Left ventricle myocardium inferior (tissue), 1 donor: Measurements from ENCODE around the gene NSG1. TPM values are rescaled to one million over a fixed set of nuclear protein-coding genes. Genes with fewer than 3 reads are reported as not detected.

Experiments used
- DNase-seq: peaks from one replicate; pipeline ENCODE4 v3.0.0-alpha.2; 2020
- H3K27ac ChIP-seq: fragments of 200-600 bp; replicated peaks from 2 replicates; pipeline ENCODE4 v1.8.0; 2021
- H3K27me3 ChIP-seq: fragments of 200-600 bp; 2 replicates; pipeline ENCODE4 v1.8.0; 2021; ENCODE audit warnings: low read depth
- H3K36me3 ChIP-seq: fragments of 200-600 bp; 2 replicates; pipeline ENCODE4 v1.8.0; 2021
- H3K4me1 ChIP-seq: fragments of 200-600 bp; 2 replicates; pipeline ENCODE4 v1.8.0; 2021
- H3K4me3 ChIP-seq: fragments of 200-600 bp; 2 replicates; pipeline ENCODE4 v1.8.0; 2021; ENCODE audit warnings: mild to moderate bottlenecking, moderate library complexity
- H3K9me3 ChIP-seq: fragments of 200-600 bp; replicated peaks from 2 replicates; pipeline ENCODE4 v1.8.0; 2021
- intact Hi-C: fragments of 100-400 bp; cut with micrococcal nuclease; formaldehyde crosslinking; loops from one replicate; pipeline ENCODE4 v1.11.0; 2022
- total RNA-seq: library from RNA; stranded (reverse); fragmentation: NEBNext Ultra II Directional; extraction: Animal tissue kit (Norgen Biotek cat#: 25700); gene quantifications from one replicate; pipeline ENCODE4 v1.2.1, GENCODE V29; 2021
- TF ChIP-seq, protein P1 (sequence below): fragments of 200-600 bp; IDR thresholded peaks from 2 replicates; pipeline ENCODE4 v1.8.0; 2021; ENCODE audit warnings: antibody characterized with exemption, mild to moderate bottlenecking, borderline replicate concordance
- donor health status: DM: no; HTN: yes; CAD: no; lungs with severe emphysema.

Gene NSG1
- total RNA-seq, 1 donor from 2014 or later, result 14.3 TPM

DNA sequence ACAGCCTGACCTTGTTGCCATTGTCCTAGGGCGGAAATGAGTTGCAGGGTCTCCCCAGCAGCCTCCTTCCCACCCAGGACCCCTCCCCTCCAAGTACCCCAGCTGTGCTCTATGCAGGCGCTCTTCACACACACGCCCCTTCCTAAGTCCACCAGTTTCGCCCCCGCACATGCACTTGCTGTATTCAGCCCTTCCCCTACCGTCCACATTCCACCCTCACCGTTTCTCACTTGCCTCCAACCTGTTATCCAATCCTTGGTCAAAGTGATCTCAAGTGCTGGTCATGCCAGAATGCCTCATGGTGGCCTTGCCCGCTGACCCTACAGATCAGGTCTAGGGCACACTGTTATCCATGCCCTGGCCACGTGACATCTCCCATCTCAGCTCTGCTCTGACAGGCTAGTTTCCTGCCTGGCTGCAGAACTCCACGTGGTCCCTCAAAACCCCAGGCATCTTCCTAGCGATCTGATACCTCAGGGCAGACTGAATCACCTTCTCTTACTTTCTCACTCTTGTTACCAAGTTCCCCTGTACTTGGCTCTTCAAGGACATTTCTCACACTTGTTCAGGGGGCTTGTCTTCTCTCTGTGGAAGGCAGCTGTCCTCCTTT, 39.7 kb downstream of the NSG1 start:
- peaks cover 36% of the 10 kb centered on the region for H3K36me3 ChIP-seq
- H3K27ac ChIP-seq, result no peak overlapping the region
- no peaks in the 10 kb centered on the region for H3K4me1 ChIP-seq
- no peak for DNase-seq
- H3K4me3 ChIP-seq, result no peak overlapping the region
- H3K27me3 ChIP-seq, result no peaks in the 10 kb centered on the region
- no peaks in the 10 kb centered on the region for H3K9me3 ChIP-seq
- intact Hi-C loops, result no loop called here
- TF ChIP-seq, protein P1, sequence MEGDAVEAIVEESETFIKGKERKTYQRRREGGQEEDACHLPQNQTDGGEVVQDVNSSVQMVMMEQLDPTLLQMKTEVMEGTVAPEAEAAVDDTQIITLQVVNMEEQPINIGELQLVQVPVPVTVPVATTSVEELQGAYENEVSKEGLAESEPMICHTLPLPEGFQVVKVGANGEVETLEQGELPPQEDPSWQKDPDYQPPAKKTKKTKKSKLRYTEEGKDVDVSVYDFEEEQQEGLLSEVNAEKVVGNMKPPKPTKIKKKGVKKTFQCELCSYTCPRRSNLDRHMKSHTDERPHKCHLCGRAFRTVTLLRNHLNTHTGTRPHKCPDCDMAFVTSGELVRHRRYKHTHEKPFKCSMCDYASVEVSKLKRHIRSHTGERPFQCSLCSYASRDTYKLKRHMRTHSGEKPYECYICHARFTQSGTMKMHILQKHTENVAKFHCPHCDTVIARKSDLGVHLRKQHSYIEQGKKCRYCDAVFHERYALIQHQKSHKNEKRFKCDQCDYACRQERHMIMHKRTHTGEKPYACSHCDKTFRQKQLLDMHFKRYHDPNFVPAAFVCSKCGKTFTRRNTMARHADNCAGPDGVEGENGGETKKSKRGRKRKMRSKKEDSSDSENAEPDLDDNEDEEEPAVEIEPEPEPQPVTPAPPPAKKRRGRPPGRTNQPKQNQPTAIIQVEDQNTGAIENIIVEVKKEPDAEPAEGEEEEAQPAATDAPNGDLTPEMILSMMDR, result no peak

DNA sequence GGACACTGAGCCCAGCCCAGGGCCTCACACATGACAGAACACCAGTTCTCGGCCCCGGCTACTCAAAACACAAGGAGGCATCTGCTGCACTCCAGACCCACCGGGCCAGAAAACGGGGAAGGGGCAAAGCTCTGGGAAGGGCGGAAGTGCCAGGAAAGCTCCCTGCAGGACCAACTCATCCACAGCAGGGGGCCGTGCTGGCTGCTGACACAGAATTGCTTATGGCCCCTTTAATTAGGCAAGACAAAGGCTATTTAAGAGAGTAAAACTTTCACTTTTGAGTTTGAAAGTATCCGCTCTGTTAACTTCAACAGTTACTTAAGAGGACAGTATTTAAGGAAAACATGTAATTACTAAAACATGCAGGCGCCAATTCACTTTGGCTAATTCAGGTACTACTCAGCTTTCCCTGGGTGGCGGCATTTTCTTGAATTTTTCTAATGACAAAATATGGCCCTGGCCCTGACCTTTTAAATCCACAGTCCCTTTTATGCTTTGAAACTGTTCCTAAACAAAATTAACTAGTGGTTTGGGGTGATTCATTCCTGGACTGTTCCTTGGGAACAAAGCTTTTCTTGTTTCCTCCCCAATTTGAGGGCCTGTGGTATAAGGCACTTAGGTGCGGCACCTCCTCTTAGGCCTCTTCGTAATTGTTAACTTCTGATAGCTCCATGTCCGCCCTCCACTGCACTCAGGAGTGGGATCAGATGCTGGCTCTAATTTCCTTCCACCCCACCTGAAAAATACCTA, 40.4 kb downstream of the NSG1 start:
- no peaks in the 10 kb centered on the region for H3K9me3 ChIP-seq
- no peak overlapping the region for H3K27ac ChIP-seq
- H3K27me3 ChIP-seq, result no peaks in the 10 kb centered on the region
- no peaks in the 10 kb centered on the region for H3K4me1 ChIP-seq
- DNase-seq, result no peak
- TF ChIP-seq, protein P1, result no peak
- intact Hi-C loops, result no loop called here
- no peak overlapping the region for H3K4me3 ChIP-seq
- H3K36me3 ChIP-seq, result peaks cover 35% of the 10 kb centered on the region

DNA sequence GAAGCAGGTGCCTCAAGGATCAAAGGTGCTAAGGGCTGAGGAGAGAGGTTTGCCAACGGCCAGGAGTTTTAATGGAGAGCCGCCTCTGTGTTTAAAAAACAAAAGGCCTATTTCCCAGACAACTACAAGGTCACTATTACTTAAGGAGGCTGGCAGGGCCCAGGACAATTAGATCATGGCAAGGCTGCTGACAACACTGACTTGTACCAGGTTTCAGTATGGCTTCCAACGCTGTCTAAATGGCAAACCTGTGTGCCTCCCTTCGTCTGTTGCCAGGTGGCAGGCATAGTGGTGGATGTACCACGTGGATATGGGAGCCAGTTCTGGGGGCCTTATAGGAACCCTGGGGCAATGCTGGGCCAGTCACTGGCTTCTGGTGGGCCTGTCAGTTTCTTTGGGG, 41.0 kb downstream of the NSG1 start:
- DNase-seq, result no peak
- Histone ChIP-seq H3K27ac (no peak overlapping the region), H3K36me3 (peaks cover 35% of the 10 kb centered on the region), H3K9me3 (no peaks in the 10 kb centered on the region), H3K27me3 (no peaks in the 10 kb centered on the region), H3K4me3 (no peak overlapping the region), H3K4me1 (no peaks in the 10 kb centered on the region)
- intact Hi-C loops, result no loop called here
- TF ChIP-seq, protein P1, result no peak

DNA sequence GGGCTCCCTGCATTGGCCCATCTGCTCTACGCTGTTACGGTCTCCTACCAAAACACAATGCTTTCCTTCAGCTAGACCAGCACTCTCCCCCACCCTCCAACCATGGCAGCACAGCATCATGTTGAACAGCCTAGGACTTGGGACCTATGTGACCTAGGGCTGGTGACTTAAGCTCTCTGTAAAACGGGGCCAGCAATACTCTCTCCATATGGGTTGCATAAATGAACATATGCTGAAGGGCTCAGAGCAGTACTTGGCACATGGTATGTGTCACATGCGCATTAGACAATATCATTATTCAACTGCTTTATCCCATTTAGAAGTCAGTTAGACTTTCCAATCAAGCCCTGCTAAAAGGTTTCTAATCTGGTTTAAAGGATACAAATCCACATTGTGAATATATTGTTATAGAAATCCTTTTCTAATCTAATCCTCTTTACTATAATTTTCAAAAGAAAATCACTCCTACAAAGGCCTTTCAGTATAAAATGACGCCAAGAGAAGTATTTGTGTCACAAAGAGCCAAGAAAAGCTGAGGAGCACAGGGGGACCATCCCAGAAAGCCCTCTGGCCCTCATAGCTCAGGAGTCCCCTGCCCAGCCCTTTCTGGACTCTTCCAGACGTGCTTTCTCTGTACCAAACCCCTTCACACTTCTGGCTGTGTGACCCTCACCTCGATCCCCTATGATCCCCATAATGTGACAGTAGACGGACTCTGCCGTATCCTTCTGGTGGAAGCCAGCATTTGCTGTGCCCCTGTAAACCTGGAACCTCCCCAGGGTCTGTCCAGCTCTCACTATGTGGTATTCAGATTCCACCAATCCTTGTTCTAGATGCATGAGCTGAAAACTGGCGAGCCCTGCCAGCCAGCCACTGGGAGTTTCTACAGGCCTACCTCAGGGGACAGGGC, 42.3 kb downstream of the NSG1 start:
- no peak for DNase-seq
- intact Hi-C loops, result no loop called here
- Histone ChIP-seq H3K4me1 (peaks cover 7% of the 10 kb centered on the region), H3K27ac (no peak overlapping the region), H3K36me3 (peaks cover 36% of the 10 kb centered on the region), H3K9me3 (no peaks in the 10 kb centered on the region), H3K4me3 (no peak overlapping the region), H3K27me3 (no peaks in the 10 kb centered on the region)
- TF ChIP-seq, protein P1, result no peak

DNA sequence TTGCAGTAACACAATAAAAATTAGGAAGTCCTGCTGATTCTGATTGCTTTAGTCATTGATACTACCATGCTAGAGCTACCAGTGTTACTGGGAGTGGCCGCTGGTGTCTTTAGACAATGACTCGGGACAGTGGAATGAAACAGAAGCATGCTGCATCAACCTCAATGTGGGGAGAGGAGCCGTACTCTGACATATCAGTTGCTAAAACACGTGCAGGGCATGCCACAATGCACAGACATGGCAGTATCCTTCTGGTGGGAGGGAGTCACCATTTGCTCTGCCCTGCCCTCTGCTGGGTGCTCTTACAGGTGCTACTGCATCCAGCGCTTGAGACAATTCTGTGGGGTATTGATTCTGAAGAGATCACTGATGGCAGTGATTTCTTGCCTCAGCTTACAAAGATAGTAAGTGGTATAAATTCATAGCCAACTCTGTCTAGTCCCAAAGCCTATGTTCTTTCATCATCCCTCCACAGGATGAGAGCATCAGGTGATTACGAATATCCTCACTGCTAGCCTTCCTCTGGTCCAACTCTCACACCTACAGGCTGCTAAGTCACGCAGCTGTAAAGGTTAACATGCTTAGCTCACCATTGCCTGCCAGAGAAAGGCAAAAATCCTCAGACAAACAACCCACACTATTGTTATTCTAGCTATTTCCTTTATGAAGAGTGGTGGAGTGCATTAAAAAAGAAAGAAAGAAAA, 43.7 kb downstream of the NSG1 start:
- H3K27me3 ChIP-seq, result no peaks in the 10 kb centered on the region
- H3K4me1 ChIP-seq, result peaks cover 8% of the 10 kb centered on the region
- peaks cover 34% of the 10 kb centered on the region for H3K36me3 ChIP-seq
- no peak overlapping the region for H3K4me3 ChIP-seq
- TF ChIP-seq, protein P1, result peak; percentile 62
- no peaks in the 10 kb centered on the region for H3K9me3 ChIP-seq
- no peak for DNase-seq
- no peak overlapping the region for H3K27ac ChIP-seq
- intact Hi-C loops, result no loop called here
